Ecto neural progenitor cell (in vitro differentiated cells): ENCODE measurements around the gene RIPOR2.
"Not testable (repeated sequence)": the region's sequence is repeated elsewhere in the genome, so short reads cannot be mapped to it uniquely, and the experiment has no call there.

Source experiments
- DNase-seq: peaks from one replicate; pipeline ENCODE4 v3.0.0-alpha.2; 2018; ENCODE audit warnings: low spot score

RIPOR2 gene

DNA sequence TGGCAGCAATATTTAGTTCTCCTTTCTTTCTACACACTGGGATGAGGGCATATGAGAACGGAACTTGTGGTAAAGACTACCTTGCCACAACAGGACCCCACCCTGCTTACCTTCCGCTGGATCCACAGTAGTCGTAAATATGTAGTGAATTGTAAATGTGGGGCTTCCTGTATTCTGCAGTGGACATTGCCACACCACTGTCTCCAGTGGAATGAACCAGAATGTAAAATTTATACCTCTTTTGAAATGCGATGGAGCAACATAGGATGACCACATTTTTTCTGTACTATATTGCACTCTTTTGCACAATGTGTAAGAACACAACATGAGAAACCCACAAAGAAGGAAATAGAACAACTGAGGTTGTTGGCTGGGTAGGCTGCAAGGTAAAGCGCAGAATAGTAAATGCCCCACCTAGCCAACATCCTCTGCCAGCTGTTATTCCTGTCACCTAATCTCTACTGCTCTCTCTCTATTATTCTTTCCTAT is 16.1 kb upstream of the RIPOR2 start:
- no peak for DNase-seq

DNA sequence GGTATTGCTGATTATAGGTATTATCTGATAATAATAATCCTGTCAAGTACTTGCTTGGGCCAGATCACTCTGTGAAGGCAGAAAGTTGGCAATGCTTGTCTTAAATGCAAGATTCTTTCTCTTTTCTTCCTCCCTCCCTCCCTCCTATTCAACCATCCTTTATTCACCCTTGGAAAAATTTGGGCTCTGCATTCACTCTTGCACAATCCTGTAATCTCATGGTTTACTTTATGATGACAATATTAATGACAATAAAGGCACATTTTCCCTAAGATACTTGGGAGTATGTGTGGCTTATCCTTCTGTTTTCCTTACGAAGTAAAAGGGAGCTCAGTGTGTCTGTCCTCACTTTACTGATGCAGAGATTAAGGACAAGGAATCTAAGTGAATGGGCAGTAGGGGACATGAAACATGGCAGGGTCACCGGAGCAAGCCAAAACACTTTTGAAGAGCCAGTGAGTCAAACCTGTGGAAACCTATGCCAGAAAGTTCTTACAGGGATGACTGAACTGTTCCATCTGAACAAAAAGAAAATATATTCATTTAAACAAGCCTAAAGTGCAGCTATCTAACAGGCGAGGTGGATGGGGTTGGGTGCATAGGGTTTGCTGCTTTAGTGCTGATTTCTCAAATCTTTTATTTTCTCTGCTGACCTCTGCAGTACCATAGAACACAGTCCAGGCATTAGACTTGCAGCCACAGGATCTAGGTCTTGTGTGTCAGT is 14.6 kb upstream of the RIPOR2 start:
- no peak for DNase-seq

DNA sequence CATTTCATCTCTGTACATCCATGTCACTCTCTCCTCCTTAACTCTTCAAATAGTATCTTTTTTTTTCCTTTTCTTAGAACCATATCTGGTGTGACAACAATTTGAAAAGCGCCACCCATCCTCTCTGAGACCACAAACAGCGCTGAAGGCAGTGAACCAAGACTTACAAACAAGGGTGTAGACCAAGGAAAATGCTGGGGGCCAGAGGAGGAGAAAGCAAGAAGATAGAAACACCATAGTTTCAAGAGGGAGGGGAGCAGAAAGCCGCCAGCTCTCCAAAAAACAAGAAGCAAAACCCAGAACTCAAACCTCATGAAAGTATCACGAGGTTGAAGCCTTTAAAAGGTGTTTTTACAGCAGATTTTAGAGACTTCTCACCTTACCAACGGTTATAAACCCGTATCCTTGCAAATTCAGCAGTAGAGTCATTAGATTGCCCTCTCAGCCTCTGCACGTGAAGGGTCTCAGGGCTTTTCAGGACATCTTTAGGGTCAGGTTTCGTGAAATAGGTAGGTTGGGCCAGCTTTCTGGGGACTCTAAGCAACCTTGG is 13.3 kb upstream of the RIPOR2 start:
- no peak for DNase-seq

DNA sequence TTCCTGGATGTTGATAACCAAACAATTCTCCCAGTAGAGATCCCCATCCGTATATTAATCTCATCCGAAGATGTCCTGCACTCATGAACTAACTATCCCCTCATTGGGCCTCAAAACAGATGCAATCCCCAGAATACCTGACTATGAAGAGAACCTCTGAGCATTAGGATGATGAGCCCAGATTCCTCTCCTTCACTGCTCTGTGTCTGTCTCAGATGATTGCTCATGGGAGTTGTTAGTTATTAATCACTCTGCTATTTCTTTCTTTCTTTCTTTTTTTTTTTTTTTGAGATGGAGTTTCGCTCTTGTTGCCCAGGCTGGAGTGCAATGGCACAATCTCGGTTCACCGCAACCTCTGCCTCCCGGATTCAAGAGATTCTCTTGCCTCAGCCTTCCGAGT is 12.5 kb upstream of the RIPOR2 start:
- DNase-seq: not testable (repeated sequence)

DNA sequence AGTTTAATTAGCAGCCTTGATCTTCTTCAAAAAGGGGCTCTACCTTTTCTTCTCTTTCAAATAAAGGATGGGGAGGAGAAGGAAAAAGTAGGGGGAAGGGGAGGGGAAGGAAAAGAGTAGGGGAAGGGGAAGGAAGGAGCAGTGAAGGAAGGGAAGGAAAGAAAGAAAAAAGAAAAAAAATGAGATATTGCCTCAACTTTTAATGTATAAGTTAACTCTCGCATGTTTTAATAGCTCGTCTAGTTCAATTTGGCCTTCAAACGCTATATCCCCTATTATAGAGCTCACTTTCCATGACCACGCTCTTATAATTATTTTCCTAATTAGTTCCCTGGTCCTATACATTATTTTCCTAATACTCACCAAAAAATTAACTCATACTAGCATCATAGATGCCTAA is 11.9 kb upstream of the RIPOR2 start:
- no peak for DNase-seq

DNA sequence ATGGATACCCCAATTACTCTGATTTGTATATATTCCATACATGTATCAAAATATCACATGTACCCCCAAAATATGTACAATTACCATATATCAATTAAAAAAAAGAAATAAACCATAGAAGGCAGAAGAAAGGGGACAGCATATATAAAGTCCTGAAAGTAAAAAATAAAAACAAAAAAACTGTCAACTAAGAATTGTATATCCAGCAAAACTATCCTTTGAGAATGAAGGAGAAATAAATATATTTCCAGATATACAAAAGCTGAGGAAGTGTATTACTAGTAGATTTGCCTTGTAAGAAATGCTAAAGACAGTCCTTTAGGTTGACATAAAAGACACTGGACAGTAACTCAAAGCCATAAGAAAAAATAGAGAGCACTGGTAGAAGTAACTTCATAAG is 9.3 kb upstream of the RIPOR2 start:
- no peak for DNase-seq

DNA sequence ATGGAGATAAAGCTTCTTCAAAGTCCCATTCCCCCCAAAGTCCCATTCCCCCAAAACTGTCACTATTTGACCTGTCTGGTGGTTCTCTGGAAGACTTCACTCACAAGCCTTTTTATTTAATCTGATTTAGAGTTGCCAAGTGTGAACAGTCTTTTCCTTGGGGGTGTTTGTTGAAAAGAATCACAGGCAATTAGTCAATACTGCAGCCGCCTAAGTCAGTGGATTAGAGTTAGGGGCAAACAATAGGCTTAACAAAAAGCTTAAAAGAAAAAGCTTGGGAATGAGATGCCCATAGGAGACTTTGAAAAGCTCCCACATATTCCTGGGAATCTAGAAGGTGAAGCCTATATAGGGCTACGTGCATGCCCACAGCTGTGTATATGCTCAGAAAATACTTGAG is 8.0 kb upstream of the RIPOR2 start:
- DNase-seq: no peak

DNA sequence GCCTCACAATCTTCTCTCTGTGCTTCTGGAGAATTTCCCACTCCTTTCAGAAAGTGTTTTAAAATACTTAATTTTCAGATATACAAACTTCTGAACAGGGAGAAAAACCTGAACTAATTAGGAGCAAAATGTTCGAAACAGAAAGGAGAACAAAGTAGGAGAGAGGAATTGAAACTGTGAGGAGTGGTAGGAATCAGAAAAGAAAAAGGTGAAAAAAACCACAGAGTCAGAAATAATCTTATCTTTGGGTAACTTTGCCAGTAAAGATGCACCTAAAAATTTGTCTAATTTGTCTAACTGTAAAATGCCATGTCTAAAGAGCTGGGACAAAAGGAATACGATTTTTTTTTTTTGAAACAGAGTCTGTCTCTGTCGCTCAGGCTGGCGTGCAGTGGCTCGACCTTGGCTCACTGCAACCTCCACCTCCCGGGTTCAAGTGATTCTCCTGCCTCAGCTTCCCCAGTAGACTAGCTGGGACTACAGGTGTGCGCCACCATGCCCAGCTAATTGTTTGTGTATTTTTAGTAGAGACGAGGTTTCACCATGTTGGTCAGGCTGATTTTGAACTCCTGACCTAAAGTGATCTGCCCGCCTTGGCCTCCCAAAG is 4.7 kb upstream of the RIPOR2 start:
- no peak for DNase-seq

DNA sequence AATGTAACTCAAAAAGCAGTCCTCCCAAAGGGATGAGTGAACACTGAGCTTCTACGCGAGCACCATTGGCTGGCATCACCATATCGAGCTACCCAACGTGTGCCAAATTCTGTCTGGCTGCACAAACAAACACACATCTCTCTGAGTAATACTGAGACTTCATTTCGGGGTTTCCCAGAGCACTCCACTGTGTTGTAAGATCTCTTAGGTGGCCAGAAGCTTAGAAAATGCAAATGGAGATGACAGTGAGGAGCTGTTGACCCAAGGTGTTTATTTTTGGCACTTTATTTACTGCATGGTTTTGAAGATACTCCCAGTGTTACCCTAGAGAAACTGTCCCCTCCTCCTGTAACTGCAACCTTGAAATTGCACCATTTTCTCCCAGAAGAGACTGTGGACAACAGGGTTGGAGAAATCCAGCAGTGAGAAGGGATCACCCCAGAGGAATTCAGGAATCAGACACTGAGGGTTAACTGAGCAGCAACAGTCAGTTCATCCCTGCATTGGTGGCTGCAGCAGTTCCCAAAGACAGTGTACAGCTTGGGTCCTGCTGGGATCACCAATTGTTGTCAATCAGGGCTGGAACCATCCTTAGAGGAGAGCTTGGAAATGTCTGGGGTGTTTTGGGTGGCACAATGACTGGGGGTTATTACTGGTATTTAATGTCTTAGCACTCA is 1.0 kb upstream of the RIPOR2 start:
- no peak for DNase-seq

DNA sequence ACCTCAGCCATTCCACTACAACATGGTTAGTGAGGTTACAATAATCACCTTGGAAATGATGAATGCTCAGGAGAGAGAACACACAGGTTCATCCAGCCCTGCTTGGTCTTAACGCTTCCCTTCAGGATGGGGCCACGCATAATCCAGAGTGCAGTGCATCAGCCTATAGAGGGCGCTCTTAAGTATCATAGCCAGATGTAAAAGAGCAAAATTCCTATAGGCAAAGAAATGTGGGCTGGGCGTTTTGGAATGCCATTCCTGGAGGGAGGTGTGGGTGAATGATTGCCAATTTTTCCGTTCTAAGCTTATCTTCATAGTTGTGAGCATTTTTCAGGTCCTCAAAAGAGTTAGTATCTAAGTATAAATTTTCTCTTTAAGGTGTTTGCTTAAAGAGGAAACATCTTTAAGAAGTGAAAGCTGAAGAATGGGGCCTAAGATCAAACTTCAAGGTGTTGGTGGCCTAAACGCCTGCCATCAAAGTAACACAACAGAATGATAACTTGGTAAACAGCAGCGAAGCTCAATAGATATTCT is 1.8 kb downstream of the RIPOR2 start:
- no peak for DNase-seq

DNA sequence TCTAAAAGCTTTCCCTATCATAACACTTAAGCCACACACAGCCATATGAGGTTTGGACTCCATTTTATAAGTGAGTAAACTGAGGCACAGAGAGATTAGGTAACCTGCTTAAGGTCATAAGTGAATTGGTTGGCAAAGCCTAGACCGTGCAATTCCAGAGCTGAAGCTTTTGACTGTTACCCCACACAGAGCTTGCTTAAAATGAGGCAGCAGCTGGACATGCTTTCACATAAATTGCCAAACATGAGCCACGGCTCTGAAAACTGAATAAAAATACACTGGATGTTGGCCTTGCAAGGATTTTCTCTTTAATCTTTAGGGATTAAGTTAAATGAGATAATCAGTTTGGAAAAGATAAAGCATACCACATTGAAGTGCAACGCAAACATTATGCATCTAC is 2.5 kb downstream of the RIPOR2 start:
- DNase-seq: no peak

DNA sequence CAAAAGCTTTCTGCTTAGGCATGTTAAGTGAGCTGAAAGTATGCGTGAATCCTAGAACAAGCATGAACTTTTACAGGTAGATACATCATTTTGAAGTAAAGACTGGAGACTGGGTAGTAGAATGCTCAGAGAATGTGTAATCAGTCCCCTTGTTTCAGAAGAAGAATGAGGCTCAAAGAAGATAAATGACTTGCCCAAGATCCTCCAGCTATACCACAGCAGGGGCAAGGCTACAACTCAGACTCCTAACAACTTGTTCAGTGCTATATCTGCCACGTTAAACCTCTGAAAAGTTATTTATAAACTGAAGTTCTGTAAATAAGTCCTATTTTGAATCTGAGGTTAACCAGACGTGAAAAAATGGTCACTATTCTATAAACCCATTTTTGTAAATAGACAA is 2.9 kb downstream of the RIPOR2 start:
- DNase-seq: no peak

DNA sequence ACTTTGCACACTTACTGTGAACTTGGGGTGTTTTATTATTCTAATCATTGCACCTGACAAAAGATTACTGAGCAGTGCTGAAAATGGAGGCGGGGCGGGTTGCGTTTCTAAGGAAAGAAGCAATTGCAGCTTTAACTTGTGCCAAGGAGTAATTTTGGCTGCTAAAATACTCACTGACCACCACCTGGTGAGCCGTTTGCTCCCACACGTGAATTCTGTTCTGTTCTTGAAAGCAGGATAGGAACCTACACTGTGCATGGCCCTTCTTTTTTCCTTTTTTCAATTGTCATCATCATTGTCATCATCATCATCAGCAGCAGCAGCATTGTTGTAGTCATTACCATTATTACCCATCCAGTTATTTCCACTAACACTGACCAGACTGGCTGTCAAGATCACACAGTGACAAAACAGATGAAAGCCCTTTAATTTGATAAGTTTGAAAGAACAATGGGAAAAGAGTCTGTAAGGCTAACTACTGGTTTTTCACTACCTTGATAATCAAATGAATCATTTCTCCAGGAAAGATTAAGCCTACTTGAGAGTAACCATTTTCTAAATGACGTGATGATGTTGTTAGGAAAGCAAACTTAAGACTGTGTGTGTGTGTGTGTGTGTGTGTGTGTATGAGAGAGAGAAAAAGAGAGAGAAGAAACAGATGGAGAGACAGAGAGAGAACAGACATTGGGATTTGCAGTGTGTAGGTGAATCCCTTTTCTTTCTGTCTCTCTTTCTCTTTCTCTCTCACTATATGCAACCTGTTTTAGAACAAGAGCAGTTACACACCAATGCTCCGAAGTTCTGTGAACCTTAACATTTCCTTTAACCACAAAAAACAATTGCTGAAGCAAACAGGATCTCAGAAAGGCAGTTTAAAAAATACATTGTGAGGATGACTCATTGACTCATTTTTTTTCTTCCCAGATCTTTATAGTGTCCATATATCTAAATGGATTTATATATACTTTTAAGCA is 3.8 kb downstream of the RIPOR2 start:
- no peak for DNase-seq

DNA sequence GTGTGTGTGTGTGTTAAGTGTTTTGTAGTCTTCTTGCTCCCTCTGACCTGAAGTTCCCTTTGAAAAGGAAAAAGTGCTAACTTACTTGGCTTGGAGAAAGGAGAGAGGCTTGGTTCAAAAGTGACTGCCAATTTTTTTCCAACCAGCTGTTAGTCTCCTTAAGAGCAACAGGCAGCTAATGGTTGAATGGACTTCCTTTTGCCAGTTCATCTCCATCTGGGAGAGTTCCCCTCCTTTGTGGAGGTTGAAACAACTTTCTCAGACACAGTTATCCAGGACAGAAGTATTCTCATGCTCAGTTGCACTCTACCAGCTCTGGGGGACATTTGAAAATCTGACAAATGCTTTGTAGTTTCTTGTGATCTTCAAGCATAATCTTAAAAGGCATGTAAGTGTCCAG is 4.5 kb downstream of the RIPOR2 start:
- DNase-seq: no peak

DNA sequence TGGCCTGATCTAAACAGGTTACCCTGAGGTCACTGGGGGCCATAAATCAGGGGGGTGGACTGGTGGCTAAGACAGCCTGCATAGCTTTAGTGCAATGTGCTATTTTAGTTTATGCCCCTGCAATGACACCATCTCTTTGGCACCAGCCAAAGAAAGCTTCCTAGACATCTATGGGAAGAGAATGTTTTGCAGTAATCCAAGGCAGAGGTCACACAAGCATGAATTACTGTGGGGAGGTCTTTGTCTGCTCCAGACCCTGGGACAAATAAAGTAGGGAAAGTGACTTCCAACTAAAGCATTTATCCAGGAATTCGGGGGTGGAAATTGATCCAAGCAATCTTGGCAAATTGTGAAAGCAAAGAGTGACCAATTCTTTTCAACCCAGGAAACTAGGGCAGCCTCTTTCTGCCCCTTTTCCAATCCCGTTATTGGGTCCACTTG is 5.3 kb downstream of the RIPOR2 start:
- DNase-seq: no peak

DNA sequence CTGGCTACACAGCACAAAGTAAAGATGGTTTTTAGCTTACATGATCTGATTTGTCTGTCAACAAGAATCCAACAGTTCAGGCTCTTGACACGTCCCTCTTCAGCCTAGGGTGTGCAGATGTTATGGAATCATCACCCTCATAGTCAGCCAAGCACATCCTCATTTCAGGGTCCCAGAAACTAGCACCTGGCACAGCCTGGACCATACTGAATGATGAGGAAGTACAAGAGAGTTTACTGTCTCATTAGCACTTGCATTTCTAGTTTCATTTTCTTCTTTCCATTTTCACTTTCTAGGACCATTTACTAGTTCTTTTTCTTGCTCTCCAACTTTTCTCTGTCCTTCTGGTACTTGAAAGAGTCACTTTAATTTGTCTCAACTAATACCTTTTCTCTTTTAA is 6.5 kb downstream of the RIPOR2 start:
- no peak for DNase-seq

DNA sequence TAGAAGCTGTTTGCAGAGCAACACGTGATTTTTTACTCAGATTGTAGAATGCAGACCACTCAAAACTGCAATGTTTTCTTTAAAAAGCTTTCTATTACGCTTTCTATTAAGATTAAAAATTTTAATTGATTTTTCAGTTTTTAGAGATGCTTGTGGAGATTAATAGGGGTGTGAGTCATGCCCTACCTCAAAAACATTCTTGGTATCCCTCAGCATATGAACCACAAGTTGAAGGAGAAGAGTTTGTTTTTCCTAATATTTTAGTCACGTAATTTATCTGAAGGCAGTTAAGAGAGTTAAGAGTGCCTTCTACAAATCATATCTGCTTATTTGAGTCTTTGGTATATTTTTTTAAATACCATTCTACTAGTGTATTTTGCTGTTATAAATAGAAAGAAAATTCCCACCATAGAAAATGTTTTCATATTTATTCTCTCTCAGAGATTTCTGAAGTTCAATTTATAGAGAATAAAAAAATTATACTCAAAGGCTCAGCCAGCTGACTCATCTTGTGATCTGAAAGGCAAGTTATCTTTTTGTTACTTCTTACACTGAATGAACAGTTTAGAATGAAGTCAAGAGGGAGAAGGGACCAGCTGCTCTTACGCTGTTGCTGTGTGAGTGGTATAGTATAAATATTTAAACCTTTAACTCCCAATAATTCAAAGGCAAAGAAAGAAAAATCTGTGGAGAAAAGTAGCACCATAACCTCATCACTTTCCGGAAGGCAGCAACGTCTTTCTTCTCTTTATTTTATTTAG is 7.6 kb downstream of the RIPOR2 start:
- DNase-seq: no peak

DNA sequence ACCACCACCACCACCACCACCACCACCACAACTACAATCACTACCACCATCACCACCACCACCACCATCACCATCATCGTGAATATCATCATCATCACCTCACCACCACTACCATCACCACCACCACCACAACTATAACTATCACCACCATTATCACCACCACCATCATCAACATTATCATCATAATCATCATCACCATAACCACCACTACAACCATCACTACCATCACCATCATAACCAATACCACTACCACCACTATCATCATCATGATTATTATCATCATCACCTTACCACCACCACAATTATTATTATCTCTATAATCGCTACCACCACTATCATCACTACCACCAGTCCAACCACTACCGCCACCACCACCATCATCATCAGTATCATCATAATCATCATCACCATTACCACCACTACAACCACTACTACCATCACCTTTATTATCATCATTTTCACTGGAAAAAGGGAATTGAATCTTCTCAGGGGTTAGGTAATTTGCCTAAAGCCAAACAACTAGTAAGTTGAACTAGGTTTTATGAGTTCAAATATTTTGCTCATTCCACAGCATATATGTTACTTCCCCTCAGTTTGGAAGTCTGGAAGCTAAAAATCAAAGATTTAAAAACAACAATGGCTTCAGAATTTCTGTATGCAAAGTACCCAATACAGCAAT is 8.3 kb downstream of the RIPOR2 start:
- no peak for DNase-seq

DNA sequence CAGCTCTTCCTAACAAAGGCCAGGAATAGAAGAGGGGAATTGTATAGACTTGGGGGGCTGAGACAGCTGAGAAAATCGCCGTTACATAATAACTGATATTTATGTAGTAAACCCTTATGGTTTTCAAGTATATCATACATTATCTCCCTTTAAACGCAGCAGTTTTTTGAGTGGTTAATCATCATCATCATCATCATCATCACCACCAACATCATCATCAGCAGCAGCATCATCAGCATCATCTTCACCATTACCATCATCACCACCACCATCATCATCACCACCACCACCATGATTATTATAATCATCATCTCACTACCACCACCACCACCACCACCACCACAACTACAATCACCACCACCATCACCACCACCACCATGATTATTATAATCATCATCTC is 9.1 kb downstream of the RIPOR2 start:
- not testable (repeated sequence) for DNase-seq

DNA sequence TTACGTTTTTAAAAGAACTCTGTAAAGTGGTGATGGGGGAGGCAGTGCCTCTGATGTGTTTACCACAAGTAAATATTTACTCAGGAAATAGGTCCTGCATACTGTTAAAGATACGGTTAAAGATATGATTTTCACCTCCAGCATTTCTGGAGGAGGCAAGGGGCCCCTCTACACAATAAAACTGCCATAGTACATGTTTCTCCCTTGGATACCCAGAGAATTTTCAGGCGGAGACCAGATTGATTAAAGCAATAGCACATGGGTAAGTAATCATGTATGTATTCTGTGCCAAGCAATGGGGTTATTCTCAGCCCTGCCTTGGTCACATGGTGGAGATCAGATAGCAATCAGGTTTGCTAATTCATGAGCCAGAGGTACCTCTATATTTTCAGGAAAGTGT is 9.6 kb downstream of the RIPOR2 start:
- no peak for DNase-seq
